ENCODE data around the gene FGD2.
A peak's percentile ranks its signal among the peaks of the same experiment; 100 is the strongest.

The FGD2 gene, protein sequence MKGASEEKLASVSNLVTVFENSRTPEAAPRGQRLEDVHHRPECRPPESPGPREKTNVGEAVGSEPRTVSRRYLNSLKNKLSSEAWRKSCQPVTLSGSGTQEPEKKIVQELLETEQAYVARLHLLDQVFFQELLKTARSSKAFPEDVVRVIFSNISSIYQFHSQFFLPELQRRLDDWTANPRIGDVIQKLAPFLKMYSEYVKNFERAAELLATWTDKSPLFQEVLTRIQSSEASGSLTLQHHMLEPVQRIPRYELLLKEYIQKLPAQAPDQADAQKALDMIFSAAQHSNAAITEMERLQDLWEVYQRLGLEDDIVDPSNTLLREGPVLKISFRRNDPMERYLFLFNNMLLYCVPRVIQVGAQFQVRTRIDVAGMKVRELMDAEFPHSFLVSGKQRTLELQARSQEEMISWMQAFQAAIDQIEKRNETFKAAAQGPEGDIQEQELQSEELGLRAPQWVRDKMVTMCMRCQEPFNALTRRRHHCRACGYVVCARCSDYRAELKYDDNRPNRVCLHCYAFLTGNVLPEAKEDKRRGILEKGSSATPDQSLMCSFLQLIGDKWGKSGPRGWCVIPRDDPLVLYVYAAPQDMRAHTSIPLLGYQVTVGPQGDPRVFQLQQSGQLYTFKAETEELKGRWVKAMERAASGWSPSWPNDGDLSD

DNA sequence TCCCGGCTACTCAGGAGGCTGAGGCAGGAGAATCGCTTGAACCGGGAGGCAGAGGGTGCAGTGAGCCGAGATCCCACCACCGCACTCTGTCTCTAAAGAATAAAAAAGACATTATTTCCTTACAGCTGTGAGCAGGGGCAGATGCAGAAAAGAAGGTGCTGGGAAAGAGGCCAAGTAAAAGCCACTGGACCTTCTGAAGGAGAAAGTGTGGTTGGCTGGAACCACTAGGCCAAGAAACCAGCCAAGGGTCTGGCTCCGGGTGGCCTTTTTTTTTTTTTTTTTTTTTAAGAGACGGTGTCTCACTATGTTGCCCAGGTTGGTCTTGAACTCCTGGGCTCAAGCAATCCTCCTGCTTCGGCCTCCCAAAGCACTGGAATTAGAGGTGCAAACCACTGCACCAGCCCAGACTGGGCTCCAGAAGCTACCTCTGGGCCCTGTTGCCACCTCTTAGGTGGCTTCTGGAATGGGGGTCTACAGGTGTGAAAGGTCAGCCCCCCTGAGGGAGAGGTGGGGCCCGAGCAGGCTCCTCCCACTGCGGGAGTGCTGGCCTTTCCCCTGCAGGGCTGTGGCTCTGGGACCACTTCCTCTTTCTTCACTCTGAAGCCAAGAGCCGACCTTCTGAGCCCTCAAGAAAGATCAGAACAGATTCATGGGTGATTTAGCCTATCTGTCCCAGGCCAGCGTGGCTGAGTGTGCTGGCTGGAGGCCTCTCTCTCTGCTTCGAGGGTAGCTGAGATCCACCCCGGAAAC lies at the start of gene FGD2:
Gene FGD2 (plus strand): TSS at position 595 of the 750 bp plus-strand sequence. CDS start 163 bp downstream, outside the sequence.
- no peak for DNase-seq (ENCODE audit: low spot score)

DNA sequence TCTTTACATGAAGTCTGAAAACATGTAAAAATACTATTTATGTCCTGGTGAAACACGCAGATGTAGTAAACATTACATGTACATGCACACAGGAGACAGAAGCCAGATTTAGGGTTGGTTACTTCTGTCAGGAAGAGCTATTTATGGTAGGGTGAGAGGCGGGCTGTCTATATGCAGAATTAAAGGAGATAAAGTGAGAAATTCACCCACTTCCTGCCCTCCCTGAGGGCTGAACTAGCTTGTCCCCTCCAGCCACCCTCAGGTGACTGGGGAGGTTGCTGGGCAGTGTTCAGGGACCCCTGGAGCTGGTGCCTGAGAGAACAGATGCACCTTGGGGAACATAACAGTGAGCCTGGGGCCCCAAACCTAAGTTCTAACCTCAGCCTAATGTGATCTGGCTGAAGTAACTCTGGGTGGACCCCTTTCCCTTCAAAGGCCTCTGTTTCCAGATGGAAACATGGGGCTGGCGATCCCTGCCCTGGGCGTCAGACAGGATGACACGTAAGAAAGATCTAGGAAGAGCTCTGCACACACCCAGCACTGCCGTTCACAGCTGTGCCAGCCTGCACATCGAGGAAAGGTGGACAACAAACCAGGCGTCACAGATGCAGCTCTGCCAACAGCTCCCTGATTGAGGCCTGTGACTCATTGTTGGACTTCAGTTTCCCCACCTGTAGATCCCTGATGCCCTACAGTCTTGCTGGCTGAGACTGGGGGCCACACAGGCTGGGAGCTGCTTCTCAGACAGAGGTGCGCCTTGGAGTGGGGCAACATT lies 49.6 kb upstream of the FGD2 start:
- no peak for DNase-seq (ENCODE audit: low spot score)

DNA sequence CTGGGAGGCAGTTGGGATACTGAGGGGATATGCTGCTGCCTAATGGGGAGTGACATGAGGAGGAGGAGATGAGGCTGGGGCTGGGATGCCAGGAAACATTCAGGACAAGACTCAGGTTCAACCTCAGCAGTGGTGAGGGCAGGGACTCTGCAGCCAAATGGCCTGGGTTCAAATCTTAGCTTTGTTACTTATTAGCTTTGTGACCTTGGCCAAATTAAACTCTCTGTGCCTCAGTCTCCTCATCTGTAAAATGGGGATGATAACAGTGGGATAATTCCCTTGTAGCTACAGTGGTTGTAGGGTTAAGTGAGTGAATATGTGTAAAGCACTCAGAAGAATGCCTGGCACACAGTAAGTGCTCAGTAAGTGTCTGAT lies 49.0 kb upstream of the FGD2 start:
- no peak for DNase-seq (ENCODE audit: low spot score)

DNA sequence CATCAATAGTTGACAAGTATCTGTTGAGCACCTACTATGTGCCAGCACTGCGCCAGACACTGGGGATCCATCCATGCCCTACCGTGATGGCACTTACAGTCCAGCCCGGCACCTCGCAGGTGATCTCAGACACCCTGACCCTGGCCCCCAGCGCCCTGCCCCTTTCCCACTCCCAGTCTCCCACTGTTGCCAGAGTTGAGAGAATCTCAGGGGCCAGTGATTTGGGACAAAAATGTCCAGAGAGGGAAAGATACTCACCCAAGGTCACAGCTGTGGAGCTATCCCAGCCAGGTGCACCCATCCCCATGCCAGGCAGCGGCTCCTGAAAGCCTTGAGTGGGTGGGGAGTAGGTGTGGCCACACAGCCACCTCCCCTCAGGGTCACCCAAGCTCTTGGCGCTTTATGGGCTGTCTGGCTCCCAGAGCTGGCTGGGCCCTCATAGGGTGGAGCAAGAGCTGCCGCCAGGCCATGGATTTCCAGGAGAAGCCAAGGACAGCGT lies 47.6 kb upstream of the FGD2 start:
- no peak for DNase-seq (ENCODE audit: low spot score)

DNA sequence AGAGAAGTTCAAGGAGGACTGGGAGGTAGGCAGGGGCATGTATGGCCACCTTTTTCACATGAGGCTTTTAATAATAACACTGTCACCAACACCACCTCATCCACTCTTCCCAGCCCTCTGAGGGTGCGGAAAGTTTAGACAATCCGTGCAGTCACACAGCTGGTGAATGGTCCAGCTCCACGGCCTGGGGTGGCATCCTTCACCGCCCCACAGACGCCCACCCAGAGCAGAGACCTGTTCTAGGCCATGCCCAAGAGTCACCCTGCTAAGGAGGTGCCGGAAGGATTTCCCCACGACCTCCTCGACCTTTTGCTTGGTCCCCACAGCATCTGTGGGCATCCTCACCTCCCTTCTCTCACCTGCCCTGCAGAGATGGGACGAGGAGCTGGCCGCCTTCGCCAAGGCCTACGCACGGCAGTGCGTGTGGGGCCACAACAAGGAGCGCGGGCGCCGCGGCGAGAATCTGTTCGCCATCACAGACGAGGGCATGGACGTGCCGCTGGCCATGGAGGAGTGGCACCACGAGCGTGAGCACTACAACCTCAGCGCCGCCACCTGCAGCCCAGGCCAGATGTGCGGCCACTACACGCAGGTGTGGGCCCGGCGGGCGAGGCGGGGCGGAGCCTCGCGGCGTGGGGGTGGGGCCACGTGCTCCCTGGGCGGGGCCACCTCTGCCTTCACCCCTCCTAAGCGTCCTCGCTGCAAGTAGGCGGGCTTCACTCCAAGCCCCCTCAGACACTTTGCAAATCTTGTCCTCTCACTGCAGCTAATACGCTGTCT lies 46.5 kb upstream of the FGD2 start:
- no peak for DNase-seq (ENCODE audit: low spot score)

DNA sequence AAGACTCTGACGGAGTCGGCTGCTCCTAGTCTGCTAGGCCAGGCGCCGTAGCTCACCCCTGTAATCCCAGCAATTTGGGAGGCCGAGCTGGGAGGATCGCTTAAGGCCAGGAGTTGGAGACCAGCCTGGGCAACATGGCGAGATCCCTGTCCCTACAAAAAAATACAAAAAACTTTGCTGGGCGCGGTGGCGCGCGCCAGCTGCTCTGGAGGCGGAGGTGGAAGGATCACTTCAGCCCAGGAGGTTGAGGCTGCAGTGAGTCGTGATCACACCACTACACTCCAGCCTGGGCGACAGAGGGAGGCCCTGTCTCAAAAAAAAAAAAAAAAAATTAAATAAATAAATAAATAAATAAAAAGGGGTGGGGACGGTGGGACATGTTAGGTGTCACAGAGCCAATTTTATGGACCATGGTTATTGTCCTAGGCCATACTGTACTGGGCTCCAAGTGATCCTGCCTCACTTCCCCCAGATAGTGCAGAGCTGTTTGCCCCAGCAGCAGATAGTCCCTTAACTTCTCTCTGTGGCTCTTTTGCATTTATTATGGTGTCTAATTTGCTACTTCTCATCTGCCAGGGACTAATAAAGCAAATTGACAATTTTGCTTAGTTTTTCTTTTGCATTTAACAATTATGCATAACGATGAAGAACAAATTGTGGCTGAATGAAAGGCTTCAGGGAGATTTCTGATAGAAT lies 45.8 kb upstream of the FGD2 start:
- DNase-seq (ENCODE audit: low spot score) = no peak

DNA sequence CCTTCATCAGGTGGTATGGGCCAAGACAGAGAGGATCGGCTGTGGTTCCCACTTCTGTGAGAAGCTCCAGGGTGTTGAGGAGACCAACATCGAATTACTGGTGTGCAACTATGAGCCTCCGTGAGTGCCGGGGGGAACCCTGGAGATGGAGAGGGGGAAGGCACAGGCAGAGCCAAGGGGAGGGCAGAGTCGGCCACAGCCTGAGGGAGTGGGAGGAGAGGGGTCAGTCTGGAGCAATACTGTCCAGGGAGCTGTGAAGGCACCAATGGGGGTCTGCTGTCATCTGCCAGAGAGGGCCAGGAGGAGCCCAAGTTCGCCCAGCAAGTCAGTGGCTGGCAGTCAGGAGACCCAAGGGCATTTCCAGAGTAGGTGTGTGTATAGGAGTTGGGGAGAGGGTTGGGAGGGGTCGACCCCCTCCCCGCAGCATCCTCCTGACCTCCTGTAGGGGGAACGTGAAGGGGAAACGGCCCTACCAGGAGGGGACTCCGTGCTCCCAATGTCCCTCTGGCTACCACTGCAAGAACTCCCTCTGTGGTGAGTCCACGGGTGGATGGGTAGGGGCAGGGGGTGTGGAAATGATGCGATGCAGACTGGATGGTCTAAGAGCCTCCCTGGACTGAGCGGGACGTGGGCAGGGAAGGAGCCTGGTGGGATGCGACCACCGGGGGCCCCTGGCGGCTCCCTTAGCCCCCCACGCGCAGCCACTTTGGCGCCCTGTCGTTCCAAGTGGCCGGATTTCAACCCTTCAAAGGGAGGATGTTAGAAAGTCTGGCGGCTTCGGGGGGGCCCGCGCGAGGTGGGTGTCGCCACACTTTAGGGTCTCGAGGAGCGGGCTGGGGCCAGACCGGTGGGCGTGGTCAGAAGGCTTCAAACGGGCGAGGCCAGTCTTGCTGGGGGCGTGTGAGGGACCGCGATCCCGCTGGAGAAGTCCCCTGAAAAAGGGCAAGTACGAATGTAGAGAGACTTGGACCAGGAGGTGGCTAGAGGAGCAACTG lies 43.7 kb upstream of the FGD2 start:
- no peak for DNase-seq (ENCODE audit: low spot score)

DNA sequence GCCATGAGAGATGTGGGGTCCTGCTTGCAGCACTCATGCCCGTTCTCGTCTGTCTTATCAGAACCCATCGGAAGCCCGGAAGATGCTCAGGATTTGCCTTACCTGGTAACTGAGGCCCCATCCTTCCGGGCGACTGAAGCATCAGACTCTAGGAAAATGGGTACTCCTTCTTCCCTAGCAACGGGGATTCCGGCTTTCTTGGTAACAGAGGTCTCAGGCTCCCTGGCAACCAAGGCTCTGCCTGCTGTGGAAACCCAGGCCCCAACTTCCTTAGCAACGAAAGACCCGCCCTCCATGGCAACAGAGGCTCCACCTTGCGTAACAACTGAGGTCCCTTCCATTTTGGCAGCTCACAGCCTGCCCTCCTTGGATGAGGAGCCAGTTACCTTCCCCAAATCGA lies 42.6 kb upstream of the FGD2 start:
- peak; percentile 76 for DNase-seq (ENCODE audit: low spot score)

DNA sequence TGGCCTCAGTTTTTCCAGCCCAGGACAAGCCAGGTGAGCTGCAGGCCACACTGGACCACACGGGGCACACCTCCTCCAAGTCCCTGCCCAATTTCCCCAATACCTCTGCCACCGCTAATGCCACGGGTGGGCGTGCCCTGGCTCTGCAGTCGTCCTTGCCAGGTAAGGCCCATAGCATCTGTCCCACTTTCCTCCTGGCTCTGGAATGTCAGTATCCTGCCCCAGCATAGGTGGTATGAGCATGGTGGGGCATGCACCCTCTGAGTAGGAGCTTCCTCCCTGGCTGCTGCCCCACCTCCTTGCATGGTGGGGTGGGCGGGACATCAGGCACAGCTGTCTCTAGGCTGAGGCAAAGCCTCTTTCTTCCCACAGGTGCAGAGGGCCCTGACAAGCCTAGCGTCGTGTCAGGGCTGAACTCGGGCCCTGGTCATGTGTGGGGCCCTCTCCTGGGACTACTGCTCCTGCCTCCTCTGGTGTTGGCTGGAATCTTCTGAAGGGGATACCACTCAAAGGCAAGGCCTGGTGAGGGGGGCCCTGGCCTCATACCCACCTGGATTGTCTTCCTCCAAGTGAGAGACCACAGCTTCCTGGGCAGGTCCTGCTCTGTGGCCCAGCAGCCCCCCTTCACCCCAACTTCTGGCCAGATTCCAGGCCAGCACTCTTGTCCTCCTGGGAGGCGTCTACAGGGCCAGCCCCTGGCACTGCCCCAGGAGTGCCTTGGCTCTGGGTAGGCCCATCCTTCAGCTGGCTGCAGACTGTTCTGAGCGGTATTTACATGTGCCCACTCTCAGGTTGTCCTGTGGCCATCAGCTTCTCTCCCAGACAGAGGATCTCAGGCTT lies 41.8 kb upstream of the FGD2 start:
- DNase-seq (ENCODE audit: low spot score) = no peak

DNA sequence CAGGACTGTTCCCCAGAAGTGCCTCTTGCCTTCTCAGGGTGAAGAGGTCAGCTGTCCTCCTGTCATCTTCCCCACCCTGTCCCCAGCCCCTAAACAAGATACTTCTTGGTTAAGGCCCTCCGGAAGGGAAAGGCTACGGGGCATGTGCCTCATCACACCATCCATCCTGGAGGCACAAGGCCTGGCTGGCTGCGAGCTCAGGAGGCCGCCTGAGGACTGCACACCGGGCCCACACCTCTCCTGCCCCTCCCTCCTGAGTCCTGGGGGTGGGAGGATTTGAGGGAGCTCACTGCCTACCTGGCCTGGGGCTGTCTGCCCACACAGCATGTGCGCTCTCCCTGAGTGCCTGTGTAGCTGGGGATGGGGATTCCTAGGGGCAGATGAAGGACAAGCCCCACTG lies 41.1 kb upstream of the FGD2 start:
- DNase-seq (ENCODE audit: low spot score) = no peak

DNA sequence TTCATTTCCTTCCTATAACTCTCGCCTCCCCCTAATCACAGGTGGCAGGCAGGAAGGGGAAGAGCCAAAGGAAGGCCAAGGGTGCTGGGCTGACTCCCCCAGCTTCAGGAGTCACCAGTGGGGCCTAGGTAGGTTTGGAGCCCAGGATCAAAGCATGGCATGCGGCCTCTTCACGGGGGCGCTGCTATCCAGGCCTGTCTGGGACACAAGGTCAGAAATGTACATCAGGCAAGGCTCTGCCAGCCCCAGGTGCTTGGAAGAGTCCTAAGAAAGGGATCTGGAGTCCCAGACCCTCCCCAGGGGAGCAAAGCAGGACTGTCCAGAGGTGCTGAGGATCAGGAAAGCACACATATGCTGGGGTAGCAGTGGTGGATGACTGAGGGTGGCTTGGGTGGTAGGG lies 40.5 kb upstream of the FGD2 start:
- no peak for DNase-seq (ENCODE audit: low spot score)

DNA sequence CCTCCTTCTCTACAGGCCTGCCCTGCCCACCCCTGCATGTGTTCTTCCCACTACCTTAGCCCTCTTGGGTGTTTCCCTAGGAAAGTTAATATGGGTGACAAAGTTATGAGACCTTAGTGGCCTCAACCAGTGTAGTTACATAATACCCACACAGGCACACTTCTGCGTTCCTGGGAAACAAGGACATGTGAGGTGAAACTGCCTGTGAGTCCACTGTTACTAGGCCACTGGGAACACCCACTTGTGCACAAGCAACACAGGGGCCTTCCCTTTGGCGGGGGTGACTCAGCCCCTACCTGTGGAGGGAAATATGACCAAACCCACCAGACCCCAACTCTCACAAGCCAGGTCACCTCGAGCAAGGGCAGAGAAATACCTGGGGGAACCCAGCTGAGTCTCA lies 38.2 kb upstream of the FGD2 start:
- DNase-seq (ENCODE audit: low spot score) = no peak

DNA sequence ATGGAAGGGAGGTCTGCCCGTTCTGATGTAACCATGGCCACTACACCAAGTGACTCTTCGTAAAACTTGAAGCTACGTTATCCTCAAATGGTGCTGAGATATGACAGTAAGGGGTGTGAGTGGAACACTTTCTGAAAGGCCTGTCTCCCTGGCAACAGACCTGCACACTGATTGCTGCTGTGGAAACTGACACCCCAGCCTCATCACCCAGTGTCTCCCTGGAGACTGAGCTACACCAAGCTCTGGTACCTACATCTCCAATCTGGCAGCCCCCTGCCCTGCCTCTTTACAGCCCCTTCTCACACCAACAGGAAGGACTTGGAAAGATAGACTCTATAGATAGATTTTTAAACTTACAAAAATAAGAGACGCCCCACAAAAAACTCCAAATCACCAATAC lies 37.7 kb upstream of the FGD2 start:
- DNase-seq (ENCODE audit: low spot score) = no peak

DNA sequence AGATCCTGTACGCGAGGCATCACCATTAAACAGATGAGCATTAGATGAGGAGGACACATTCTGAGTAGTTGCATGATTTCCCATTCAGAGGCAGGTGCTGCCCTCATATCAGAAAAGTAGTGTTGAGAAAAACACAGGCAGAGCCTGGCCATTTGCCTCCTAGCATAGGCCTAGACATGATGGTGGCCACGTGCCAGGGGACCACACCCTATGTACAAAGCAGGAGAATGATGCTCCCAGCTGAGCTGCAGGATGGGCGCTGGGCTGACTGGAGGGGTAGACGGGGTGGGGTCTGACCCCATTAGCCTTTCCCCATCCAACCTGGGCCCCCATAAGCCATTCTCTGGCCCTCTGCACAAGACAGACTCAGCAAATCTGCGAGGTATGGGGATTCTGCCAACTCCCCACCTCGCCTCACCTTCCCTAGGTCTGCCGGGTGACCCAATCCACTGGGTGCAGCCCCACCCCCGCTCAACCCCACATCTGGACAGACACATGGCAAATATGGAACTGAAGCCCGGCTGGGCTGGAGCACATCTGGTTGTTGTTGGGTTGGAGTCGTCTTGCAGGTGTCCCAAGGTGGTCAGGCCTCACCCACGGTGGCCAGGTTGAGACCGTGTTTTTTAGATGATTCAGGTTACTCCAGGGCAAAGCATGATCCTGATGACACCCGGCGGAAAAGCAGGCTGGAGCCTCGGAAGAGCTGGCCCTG lies 37.0 kb upstream of the FGD2 start:
- DNase-seq (ENCODE audit: low spot score) = no peak

DNA sequence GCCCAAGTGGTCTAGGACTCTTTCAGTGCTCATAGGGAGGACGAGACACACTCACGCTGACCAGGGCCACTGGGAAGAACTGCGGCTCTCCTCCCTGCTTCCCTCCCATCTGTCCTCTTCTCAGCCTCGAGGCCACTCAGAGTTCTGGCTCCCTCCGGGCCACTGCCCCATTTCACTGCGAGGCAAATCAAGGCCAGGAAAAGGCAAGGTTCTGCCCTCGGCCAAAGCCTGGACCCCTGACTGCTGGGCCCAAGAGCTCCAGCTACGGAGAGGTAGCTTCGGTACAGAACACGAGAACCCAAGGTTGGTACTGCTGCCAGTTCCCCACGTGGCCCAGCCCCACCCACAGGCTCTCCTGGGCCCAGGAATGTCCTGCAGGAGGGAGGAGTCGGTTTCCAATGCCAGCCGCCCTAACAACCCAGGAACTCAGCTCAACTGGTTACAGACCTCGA lies 36.2 kb upstream of the FGD2 start:
- DNase-seq (ENCODE audit: low spot score) = no peak

DNA sequence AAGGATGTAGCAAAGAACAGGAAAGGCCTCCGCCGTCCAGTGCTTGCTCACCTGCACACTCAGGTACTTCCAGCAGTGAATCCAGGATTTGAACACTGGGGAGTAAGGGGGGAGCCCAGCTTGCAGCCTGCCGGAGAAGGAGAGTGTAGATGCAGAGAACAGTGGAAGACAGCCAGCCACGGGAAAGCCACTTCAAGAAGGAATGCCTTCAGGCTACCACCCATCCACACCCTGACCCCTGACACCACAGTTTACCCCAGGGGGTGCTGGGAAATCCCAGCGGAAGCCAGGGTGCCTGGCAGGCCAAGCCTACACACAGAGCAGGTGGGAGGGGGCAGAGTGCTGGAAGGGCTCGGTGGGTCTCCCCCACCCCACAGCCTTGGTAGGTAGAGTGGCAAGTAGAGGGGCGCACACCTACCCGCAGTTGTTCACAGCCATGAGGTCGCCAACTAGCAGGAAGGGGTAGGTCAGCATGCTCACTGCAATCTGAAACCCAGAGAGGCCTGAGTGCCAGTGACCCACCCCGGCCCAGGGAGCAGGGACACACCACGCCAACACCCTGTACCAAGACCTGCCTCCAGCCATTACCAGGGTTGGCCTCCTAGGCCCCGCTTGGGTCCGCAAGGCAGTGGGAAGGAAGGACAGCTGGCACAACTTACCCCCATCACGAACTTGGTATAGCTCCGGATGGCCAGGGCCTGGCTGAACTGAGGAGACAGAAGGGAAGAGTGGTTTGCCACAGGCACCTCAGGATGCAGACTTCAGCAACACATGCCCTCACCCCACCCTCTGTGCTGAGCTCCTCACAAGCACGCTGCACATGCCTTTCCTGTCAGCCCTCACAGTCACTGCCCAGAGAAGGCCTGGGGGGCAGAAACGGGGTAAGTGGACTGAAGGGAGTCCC lies 35.2 kb upstream of the FGD2 start:
- no peak for DNase-seq (ENCODE audit: low spot score)

Measured in hepatic stellate cell (primary cell).